ENCODE data around the gene NAV3. TPM values are rescaled to one million over a fixed set of nuclear protein-coding genes. Genes with fewer than 3 reads are reported as not detected.

NAV3 gene
- total RNA-seq, 1 donor from 2014 or later: 17.0 TPM

DNA sequence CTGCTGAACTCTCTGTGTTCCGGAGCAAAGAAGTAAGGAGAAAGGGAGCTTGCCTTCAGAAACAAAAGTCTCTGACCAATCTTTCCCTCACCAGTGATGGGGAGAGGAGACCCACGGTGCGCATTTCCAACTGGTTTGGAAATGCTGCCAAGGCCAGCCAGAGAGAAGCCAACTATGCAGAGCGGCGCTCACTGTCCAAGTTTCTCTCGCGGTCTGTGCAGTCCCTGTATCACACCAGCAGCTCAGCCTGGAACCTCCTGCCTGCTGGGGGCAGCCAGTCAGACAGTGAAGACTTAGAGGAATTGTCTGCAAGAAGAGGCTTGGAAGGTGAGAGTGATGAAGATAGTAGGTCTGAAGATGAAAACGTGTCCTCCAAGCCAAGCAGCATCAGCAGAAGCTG, 206.2 kb downstream of the NAV3 start:
- Histone ChIP-seq H3K36me3 (ENCODE audit: control insufficient read depth, insufficient read depth, low read length) (no peaks in the 10 kb centered on the region), H3K4me3 (ENCODE audit: low read depth, low read length) (no peak overlapping the region), H3K27me3 (ENCODE audit: control insufficient read depth, insufficient read depth, low read length) (no peaks in the 10 kb centered on the region)
- no peak for DNase-seq (ENCODE audit: low read depth)
- TF ChIP-seq, protein P1, sequence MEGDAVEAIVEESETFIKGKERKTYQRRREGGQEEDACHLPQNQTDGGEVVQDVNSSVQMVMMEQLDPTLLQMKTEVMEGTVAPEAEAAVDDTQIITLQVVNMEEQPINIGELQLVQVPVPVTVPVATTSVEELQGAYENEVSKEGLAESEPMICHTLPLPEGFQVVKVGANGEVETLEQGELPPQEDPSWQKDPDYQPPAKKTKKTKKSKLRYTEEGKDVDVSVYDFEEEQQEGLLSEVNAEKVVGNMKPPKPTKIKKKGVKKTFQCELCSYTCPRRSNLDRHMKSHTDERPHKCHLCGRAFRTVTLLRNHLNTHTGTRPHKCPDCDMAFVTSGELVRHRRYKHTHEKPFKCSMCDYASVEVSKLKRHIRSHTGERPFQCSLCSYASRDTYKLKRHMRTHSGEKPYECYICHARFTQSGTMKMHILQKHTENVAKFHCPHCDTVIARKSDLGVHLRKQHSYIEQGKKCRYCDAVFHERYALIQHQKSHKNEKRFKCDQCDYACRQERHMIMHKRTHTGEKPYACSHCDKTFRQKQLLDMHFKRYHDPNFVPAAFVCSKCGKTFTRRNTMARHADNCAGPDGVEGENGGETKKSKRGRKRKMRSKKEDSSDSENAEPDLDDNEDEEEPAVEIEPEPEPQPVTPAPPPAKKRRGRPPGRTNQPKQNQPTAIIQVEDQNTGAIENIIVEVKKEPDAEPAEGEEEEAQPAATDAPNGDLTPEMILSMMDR (IDR thresholded peaks at IDR 0.05; ENCODE audit: insufficient read depth, low read length, poor library complexity, severe bottlenecking): no peak

DNA sequence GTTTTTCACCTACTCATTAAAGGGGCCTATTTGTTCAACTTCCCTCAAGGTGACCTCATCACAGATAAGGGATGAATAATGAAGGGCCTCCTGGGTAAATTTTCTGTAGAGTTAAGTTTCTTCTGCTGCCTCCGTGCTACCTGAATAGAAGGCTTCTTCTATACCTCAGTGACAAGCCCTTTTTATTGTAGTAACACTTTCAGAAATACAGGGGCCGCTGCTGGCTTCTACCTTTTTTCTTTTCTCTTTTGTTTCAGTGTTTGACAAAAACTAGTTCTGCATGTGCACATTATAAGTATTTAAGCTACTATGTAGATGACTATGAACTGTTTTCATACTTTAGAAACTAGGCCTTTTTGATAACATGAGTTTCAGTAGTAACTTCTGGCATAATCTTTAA, 207.0 kb downstream of the NAV3 start:
- Histone ChIP-seq H3K27me3 (ENCODE audit: control insufficient read depth, insufficient read depth, low read length) (no peaks in the 10 kb centered on the region), H3K4me3 (ENCODE audit: low read depth, low read length) (no peak overlapping the region), H3K36me3 (ENCODE audit: control insufficient read depth, insufficient read depth, low read length) (no peaks in the 10 kb centered on the region)
- DNase-seq (ENCODE audit: low read depth): no peak
- TF ChIP-seq, protein P1 (IDR thresholded peaks at IDR 0.05; ENCODE audit: insufficient read depth, low read length, poor library complexity, severe bottlenecking): no peak

DNA sequence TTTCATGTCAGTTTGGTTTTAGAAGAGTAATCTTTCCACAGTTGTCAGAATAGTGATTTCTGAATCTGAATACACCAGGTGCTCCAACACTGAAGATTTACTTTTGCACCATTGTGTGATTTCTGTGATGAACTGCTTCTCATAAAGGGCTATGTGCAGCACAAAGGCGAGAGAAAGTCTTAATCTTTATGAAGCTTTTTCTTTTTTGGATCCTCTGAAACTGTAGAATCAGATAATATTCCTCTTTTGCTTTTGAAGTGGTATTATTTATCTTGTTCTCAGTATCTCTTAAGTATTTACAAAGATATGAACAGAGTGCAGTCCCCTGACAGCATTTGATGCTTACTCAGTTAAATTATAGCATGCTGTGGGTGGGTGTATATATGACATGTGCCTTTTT, 207.8 kb downstream of the NAV3 start:
- Histone ChIP-seq H3K36me3 (ENCODE audit: control insufficient read depth, insufficient read depth, low read length) (no peaks in the 10 kb centered on the region), H3K27me3 (ENCODE audit: control insufficient read depth, insufficient read depth, low read length) (no peaks in the 10 kb centered on the region), H3K4me3 (ENCODE audit: low read depth, low read length) (no peak overlapping the region)
- TF ChIP-seq, protein P1 (IDR thresholded peaks at IDR 0.05; ENCODE audit: insufficient read depth, low read length, poor library complexity, severe bottlenecking): no peak
- no peak for DNase-seq (ENCODE audit: low read depth)

DNA sequence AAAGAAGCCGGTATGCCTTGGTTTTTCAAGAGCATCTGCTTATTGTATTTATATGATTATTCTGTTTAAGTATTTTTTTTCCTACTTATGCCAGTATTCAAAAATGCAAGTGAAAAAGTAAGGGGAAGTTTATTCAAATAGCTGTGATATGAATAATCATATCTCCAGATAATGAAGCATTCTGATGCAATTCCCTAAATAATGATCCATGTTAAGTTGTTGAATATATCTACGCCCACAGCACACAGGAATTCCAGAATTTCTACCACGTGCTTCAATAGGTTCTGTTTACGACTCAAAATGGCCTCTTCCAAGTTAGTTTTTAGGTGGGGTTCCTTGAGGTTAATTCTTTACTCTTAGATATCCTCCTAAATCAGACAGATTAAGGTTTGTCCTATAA, 208.3 kb downstream of the NAV3 start:
- Histone ChIP-seq H3K4me3 (ENCODE audit: low read depth, low read length) (no peak overlapping the region), H3K27me3 (ENCODE audit: control insufficient read depth, insufficient read depth, low read length) (no peaks in the 10 kb centered on the region), H3K36me3 (ENCODE audit: control insufficient read depth, insufficient read depth, low read length) (no peaks in the 10 kb centered on the region)
- no peak for DNase-seq (ENCODE audit: low read depth)
- TF ChIP-seq, protein P1 (IDR thresholded peaks at IDR 0.05; ENCODE audit: insufficient read depth, low read length, poor library complexity, severe bottlenecking): no peak

DNA sequence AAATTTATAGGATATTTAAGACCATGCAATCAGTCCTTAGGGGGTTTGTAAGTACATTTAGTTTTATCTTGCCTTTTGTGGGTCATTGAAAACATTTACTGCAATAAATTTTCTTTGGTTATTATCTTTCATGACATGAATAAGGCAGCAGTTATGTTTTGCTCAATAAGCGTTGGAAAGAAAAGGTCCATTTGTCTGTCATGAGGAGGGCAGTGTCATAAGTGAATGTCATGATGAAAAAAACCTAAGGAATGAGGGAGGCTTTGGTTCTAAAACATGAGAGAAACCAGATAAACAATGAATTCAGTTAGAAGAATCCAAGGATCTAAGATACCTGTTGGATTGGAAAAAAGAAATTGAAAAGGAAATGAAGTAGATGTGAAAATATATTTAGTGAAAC, 209.4 kb downstream of the NAV3 start:
- DNase-seq (ENCODE audit: low read depth): no peak
- Histone ChIP-seq H3K36me3 (ENCODE audit: control insufficient read depth, insufficient read depth, low read length) (no peaks in the 10 kb centered on the region), H3K4me3 (ENCODE audit: low read depth, low read length) (no peak overlapping the region), H3K27me3 (ENCODE audit: control insufficient read depth, insufficient read depth, low read length) (no peaks in the 10 kb centered on the region)
- TF ChIP-seq, protein P1 (IDR thresholded peaks at IDR 0.05; ENCODE audit: insufficient read depth, low read length, poor library complexity, severe bottlenecking): no peak

DNA sequence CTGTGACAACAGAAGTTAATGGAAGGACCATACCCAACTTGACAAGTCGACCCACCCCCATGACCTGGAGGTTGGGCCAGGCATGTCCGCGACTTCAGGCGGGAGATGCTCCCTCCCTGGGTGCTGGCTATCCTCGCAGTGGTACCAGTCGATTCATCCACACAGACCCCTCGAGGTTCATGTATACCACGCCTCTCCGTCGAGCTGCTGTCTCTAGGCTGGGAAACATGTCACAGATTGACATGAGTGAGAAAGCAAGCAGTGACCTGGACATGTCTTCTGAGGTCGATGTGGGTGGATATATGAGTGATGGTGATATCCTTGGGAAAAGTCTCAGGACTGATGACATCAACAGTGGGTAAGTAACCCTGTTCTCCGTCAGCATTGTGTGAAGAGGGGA, 220.1 kb downstream of the NAV3 start:
- H3K4me3 ChIP-seq (ENCODE audit: low read depth, low read length): no peak overlapping the region
- TF ChIP-seq, protein P1 (IDR thresholded peaks at IDR 0.05; ENCODE audit: insufficient read depth, low read length, poor library complexity, severe bottlenecking): no peak
- H3K36me3 ChIP-seq (ENCODE audit: control insufficient read depth, insufficient read depth, low read length): no peaks in the 10 kb centered on the region
- H3K27me3 ChIP-seq (ENCODE audit: control insufficient read depth, insufficient read depth, low read length): no peaks in the 10 kb centered on the region
- no peak for DNase-seq (ENCODE audit: low read depth)

Measured in kidney epithelial cell (primary cell).